ENCODE results near the gene TENM4. TPM values are rescaled to one million over a fixed set of nuclear protein-coding genes. Genes with fewer than 3 reads are reported as not detected.

TENM4 gene
- total RNA-seq, 1 donor from 2014 or later, result 3.8 TPM

DNA sequence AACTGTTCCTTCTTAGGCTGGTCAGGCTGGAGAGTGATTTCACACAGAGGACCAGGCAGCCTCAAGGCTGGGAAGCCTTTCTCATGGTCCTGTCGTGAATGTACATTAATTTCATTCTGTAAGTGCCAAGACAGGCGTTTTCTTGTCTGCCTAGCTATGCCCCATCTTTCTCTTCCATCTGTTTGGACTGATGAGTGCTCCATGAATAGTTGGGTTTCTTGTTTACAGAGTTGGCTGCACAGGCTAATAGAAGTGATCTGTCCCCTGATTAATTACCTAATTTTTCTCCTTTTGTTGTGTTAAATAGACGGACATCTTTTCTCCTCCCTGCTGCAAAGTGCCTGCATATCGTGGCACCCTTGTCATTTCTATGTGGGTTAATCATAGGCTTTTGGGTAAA, 730.4 kb downstream of the TENM4 start:
- TF ChIP-seq CTCF (IDR thresholded peaks at IDR 0.05), result no peak
- H3K27me3 Mint-ChIP-seq (ENCODE audit: low read depth), result no peaks in the 10 kb centered on the region
- H3K36me3 Mint-ChIP-seq (ENCODE audit: low read depth), result no peaks in the 10 kb centered on the region
- DNase-seq (ENCODE audit: low spot score), result no peak
- no peak overlapping the region for H3K27ac Mint-ChIP-seq (ENCODE audit: unreplicated experiment)
- H3K4me1 Mint-ChIP-seq (ENCODE audit: low read depth), result peaks cover 1% of the 10 kb centered on the region
- H3K4me3 Mint-ChIP-seq (ENCODE audit: unreplicated experiment), result no peak overlapping the region
- no peaks in the 10 kb centered on the region for H3K9me3 Mint-ChIP-seq (ENCODE audit: low read depth)

- Mint-ChIP-seq H3K9me3 (ENCODE audit: low read depth) (no peaks in the 10 kb centered on the region), H3K27me3 (ENCODE audit: low read depth) (no peaks in the 10 kb centered on the region), H3K27ac (ENCODE audit: unreplicated experiment) (no peak overlapping the region), H3K4me3 (ENCODE audit: unreplicated experiment) (no peak overlapping the region), H3K36me3 (ENCODE audit: low read depth) (no peaks in the 10 kb centered on the region), H3K4me1 (ENCODE audit: low read depth) (no peaks in the 10 kb centered on the region)
- DNase-seq (ENCODE audit: low spot score), result no peak
- no peak for TF ChIP-seq CTCF (IDR thresholded peaks at IDR 0.05)
Observed at GRCh38 chr11:78708388-78708787, 732.4 kb downstream of the TENM4 start.

GRCh38 chr11:78706551-78706950, 734.3 kb downstream of the TENM4 start:
- no peak for DNase-seq (ENCODE audit: low spot score)
- Mint-ChIP-seq H3K9me3 (ENCODE audit: low read depth) (no peaks in the 10 kb centered on the region), H3K27me3 (ENCODE audit: low read depth) (no peaks in the 10 kb centered on the region), H3K4me3 (ENCODE audit: unreplicated experiment) (no peak overlapping the region), H3K27ac (ENCODE audit: unreplicated experiment) (no peak overlapping the region), H3K36me3 (ENCODE audit: low read depth) (no peaks in the 10 kb centered on the region), H3K4me1 (ENCODE audit: low read depth) (no peaks in the 10 kb centered on the region)
- no peak for TF ChIP-seq CTCF (IDR thresholded peaks at IDR 0.05)

- Mint-ChIP-seq H3K4me1 (ENCODE audit: low read depth) (peaks cover 9% of the 10 kb centered on the region), H3K9me3 (ENCODE audit: low read depth) (no peaks in the 10 kb centered on the region), H3K27ac (ENCODE audit: unreplicated experiment) (no peak overlapping the region), H3K27me3 (ENCODE audit: low read depth) (no peaks in the 10 kb centered on the region), H3K36me3 (ENCODE audit: low read depth) (no peaks in the 10 kb centered on the region), H3K4me3 (ENCODE audit: unreplicated experiment) (no peak overlapping the region)
- no peak for TF ChIP-seq CTCF (IDR thresholded peaks at IDR 0.05)
- DNase-seq (ENCODE audit: low spot score), result no peak
Observed at GRCh38 chr11:78704811-78705210, 736.0 kb downstream of the TENM4 start.

- Mint-ChIP-seq H3K36me3 (ENCODE audit: low read depth) (no peaks in the 10 kb centered on the region), H3K9me3 (ENCODE audit: low read depth) (no peaks in the 10 kb centered on the region), H3K4me3 (ENCODE audit: unreplicated experiment) (no peak overlapping the region), H3K27ac (ENCODE audit: unreplicated experiment) (no peak overlapping the region), H3K27me3 (ENCODE audit: low read depth) (no peaks in the 10 kb centered on the region), H3K4me1 (ENCODE audit: low read depth) (peaks cover 54% of the 10 kb centered on the region)
- TF ChIP-seq CTCF (IDR thresholded peaks at IDR 0.05), result no peak
- DNase-seq (ENCODE audit: low spot score), result no peak
Observed at GRCh38 chr11:78699609-78700135, 741.2 kb downstream of the TENM4 start.

All from chondrocyte (in vitro differentiated cells).